NB4 (cell line): ENCODE data around the gene TUT7.
"Not testable (repeated sequence)": the region's sequence is repeated elsewhere in the genome, so short reads cannot be mapped to it uniquely, and the experiment has no call there.

Experiments used
- MYC ChIP-seq: IDR thresholded peaks from 2 replicates; pipeline ENCODE4 v1.6.1; 2011; ENCODE audit warnings: low read depth, low read length
- TF ChIP-seq, protein P1 (sequence below): IDR thresholded peaks from one replicate; pipeline ENCODE4 v1.5.1; 2012; ENCODE audit warnings: low read depth, low read length

- not testable (repeated sequence) for TF ChIP-seq MYC
- TF ChIP-seq, protein P1, sequence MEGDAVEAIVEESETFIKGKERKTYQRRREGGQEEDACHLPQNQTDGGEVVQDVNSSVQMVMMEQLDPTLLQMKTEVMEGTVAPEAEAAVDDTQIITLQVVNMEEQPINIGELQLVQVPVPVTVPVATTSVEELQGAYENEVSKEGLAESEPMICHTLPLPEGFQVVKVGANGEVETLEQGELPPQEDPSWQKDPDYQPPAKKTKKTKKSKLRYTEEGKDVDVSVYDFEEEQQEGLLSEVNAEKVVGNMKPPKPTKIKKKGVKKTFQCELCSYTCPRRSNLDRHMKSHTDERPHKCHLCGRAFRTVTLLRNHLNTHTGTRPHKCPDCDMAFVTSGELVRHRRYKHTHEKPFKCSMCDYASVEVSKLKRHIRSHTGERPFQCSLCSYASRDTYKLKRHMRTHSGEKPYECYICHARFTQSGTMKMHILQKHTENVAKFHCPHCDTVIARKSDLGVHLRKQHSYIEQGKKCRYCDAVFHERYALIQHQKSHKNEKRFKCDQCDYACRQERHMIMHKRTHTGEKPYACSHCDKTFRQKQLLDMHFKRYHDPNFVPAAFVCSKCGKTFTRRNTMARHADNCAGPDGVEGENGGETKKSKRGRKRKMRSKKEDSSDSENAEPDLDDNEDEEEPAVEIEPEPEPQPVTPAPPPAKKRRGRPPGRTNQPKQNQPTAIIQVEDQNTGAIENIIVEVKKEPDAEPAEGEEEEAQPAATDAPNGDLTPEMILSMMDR: not testable (repeated sequence)
Measured at GRCh38 chr9:86312959-86313358, 41.3 kb downstream of the TUT7 start.
